Mesenchymal stem cell (in vitro differentiated cells and primary cell): ENCODE measurements around the gene GET4.
A peak's percentile ranks its signal among the peaks of the same experiment; 100 is the strongest.
"Not testable (repeated sequence)": the region's sequence is repeated elsewhere in the genome, so short reads cannot be mapped to it uniquely, and the experiment has no call there.

Source experiments
- DNase-seq: peaks from one replicate; pipeline ENCODE4 v3.0.0-alpha.2; 2013
- H2AFZ ChIP-seq: one replicate; pipeline ENCODE4 v1.6.1; 2013; ENCODE audit warnings: low read depth, mild to moderate bottlenecking, control low read depth, inconsistent platforms, low read length, moderate library complexity
- H2AK5ac ChIP-seq: 2 replicates; pipeline ENCODE4 v1.6.1; 2013; ENCODE audit warnings: low read length, moderate library complexity, mild to moderate bottlenecking, inconsistent platforms; ENCODE audit not compliant: severe bottlenecking
- H2BK120ac ChIP-seq: one replicate; pipeline ENCODE4 v1.6.1; 2013; ENCODE audit warnings: low read depth, mild to moderate bottlenecking, inconsistent platforms, low read length, moderate library complexity
- H2BK12ac ChIP-seq, 2 experiments: one replicate each; pipeline ENCODE4 v1.6.1; 2013; ENCODE audit warnings: inconsistent platforms in 2 of 2, low read length in 2 of 2, mild to moderate bottlenecking in 2 of 2, moderate library complexity in 2 of 2, control low read depth in 1 of 2
- H2BK15ac ChIP-seq: one replicate; pipeline ENCODE4 v1.6.1; 2013; ENCODE audit warnings: mild to moderate bottlenecking, low read depth, inconsistent platforms; ENCODE audit not compliant: poor library complexity, severe bottlenecking
- H2BK5ac ChIP-seq: 2 replicates; pipeline ENCODE4 v1.6.1; 2013; ENCODE audit warnings: low read depth, mild to moderate bottlenecking, low read length, control low read depth, inconsistent platforms; ENCODE audit not compliant: poor library complexity, severe bottlenecking
- H3K14ac ChIP-seq, 2 experiments: one replicate each; pipeline ENCODE4 v1.6.1; 2013; ENCODE audit warnings: inconsistent platforms in 2 of 2, low read length in 2 of 2, control low read depth in 1 of 2, mild to moderate bottlenecking in 1 of 2, moderate library complexity in 1 of 2
- H3K18ac ChIP-seq, 2 experiments: one replicate each; pipeline ENCODE4 v1.6.1; 2013; ENCODE audit warnings: inconsistent platforms in 2 of 2, low read length in 2 of 2, control low read depth in 1 of 2, low read depth in 1 of 2, mild to moderate bottlenecking in 1 of 2
- H3K23ac ChIP-seq, 2 experiments: one replicate each; pipeline ENCODE4 v1.6.1; 2013; ENCODE audit warnings: inconsistent platforms in 2 of 2, low read length in 2 of 2, mild to moderate bottlenecking in 2 of 2, moderate library complexity in 2 of 2, control low read depth in 1 of 2
- H3K27ac ChIP-seq: 2 replicates; pipeline ENCODE4 v1.5.1; 2013; ENCODE audit warnings: mild to moderate bottlenecking, moderate library complexity, low read length, control low read depth, inconsistent platforms; ENCODE audit not compliant: poor library complexity, severe bottlenecking
- H3K27me3 ChIP-seq, 2 experiments: 2 replicates each; pipeline versions ENCODE4 v1.6.1 to v1.7.0; 2013; ENCODE audit warnings: low read length in 2 of 2, mild to moderate bottlenecking in 2 of 2, moderate library complexity in 2 of 2, control low read depth in 1 of 2, inconsistent platforms in 1 of 2; ENCODE audit not compliant: control insufficient read depth in 1 of 2, insufficient read depth in 1 of 2
- H3K36me3 ChIP-seq, 2 experiments: 2 replicates each; pipeline versions ENCODE4 v1.6.1 to v1.7.0; 2013; ENCODE audit warnings: low read length in 2 of 2, control low read depth in 1 of 2, inconsistent platforms in 1 of 2, low read depth in 1 of 2, mild to moderate bottlenecking in 1 of 2; ENCODE audit not compliant: insufficient read depth in 2 of 2, control insufficient read depth in 1 of 2
- H3K4ac ChIP-seq, 2 experiments: one replicate each; pipeline ENCODE4 v1.6.1; 2013; ENCODE audit warnings: inconsistent platforms in 2 of 2, low read length in 2 of 2, mild to moderate bottlenecking in 2 of 2, moderate library complexity in 2 of 2, control low read depth in 1 of 2, low read depth in 1 of 2
- H3K4me1 ChIP-seq: 2 replicates; pipeline ENCODE4 v1.6.1; 2013; ENCODE audit warnings: low read depth, low read length, control low read depth; ENCODE audit not compliant: control insufficient read depth, insufficient read depth
- H3K4me2 ChIP-seq: 2 replicates; pipeline ENCODE4 v1.6.1; 2013; ENCODE audit warnings: low read length, mild to moderate bottlenecking, inconsistent platforms; ENCODE audit not compliant: poor library complexity, severe bottlenecking
- H3K4me3 ChIP-seq, 2 experiments: 2 replicates each; pipeline versions ENCODE4 v1.5.1 to v1.7.0; 2013; ENCODE audit warnings: low read length in 2 of 2, mild to moderate bottlenecking in 2 of 2, control low read depth in 1 of 2, low read depth in 1 of 2; ENCODE audit not compliant: insufficient read depth in 1 of 2
- H3K79me1 ChIP-seq: replicated peaks from 2 replicates; pipeline ENCODE4 v1.6.1; 2013; ENCODE audit warnings: mild to moderate bottlenecking, control low read depth, low read length, inconsistent platforms; ENCODE audit not compliant: poor library complexity, severe bottlenecking
- H3K9ac ChIP-seq: 2 replicates; pipeline ENCODE4 v1.7.0; 2013; ENCODE audit warnings: mild to moderate bottlenecking, low read length, moderate library complexity
- H3K9me3 ChIP-seq: 2 replicates; pipeline ENCODE4 v1.7.0; 2013; ENCODE audit warnings: mild to moderate bottlenecking, low read length; ENCODE audit not compliant: control insufficient read depth
- H4K8ac ChIP-seq: one replicate; pipeline ENCODE4 v1.6.1; 2013; ENCODE audit warnings: inconsistent platforms, mild to moderate bottlenecking, low read length, moderate library complexity
- H4K91ac ChIP-seq: one replicate; pipeline ENCODE4 v1.6.1; 2013; ENCODE audit warnings: mild to moderate bottlenecking, low read length, inconsistent platforms
- WGBS: methylation state at CpG from one replicate; pipeline ENCODE4 v1.1.7; 2013; ENCODE audit warnings: mixed read lengths; 5-methylcytosine and 5-hydroxymethylcytosine counted together

GET4 gene

GRCh38 chr7:924042-924441, 47.7 kb downstream of the GET4 start:
- H3K36me3 ChIP-seq, H2AFZ ChIP-seq, H2BK120ac ChIP-seq, H2AK5ac ChIP-seq, H3K14ac ChIP-seq, H3K9ac ChIP-seq, H3K27ac ChIP-seq, H3K4me2 ChIP-seq, H3K79me1 ChIP-seq, H3K4ac ChIP-seq, H2BK15ac ChIP-seq, H3K18ac ChIP-seq, H3K9me3 ChIP-seq, H3K4me3 ChIP-seq, H2BK5ac ChIP-seq, H4K8ac ChIP-seq, H2BK12ac ChIP-seq, H3K23ac ChIP-seq, H4K91ac ChIP-seq, DNase-seq: not testable (repeated sequence)
- Histone ChIP-seq H3K27me3 (peaks cover 0 to 27% of the 10 kb centered on the region in 2 experiments), H3K4me1 (peaks cover 31% of the 10 kb centered on the region)
- WGBS: 87% methylated on average over 3 of the region's 25 CpGs

DNA sequence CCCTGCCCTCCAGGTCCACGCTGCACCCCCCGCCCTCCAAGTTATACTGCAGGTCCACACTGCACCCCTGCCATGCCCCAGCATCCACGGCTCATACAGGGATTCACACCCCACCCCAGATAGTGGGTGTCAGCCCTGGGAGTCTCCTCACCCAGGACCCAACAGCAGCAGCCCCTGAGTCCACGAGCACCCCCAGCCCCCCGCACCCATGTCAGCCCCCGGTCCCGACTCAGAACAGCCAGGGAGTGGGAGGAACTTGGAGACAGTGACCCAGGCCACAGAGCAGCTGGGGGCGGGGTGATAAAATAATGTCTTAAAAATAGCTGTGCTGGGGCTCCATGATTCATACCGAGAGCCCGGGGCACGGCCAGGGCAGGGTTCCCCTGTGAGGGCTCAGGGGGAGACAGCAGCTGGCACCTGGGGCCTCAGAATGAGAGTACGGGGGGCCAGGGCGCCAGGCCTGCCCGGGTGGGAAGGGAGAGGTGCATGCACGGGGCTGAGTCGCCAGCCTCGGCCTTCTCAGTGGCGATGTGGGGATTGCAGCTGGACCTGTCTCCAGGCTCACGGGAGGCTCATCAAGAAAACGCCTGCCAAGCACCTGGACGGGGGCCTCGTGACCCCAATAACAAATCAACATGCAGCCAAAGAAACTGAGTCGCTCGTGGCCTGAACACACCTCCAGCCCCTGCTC, 48.3 kb downstream of the GET4 start:
- H3K4ac ChIP-seq: no peak overlapping the region
- no peak overlapping the region for H3K9ac ChIP-seq
- H2BK120ac ChIP-seq: no peak overlapping the region
- H4K91ac ChIP-seq: no peak overlapping the region
- no peak overlapping the region for H3K14ac ChIP-seq
- no peaks in the 10 kb centered on the region for H3K9me3 ChIP-seq
- H2AFZ ChIP-seq: no peak overlapping the region
- peaks cover 0 to 26% of the 10 kb centered on the region in 2 experiments for H3K27me3 ChIP-seq
- no peak overlapping the region for H2BK5ac ChIP-seq
- H3K18ac ChIP-seq: no peak overlapping the region
- DNase-seq: no peak
- H4K8ac ChIP-seq: no peak overlapping the region
- no peak overlapping the region for H3K4me3 ChIP-seq
- H3K4me1 ChIP-seq: peaks cover 30% of the 10 kb centered on the region
- H2BK12ac ChIP-seq: no peak overlapping the region
- H3K4me2 ChIP-seq: peak overlapping the region; percentile 24
- H3K23ac ChIP-seq: no peak overlapping the region
- H2BK15ac ChIP-seq: peak overlapping the region; percentile 62
- H3K36me3 ChIP-seq: no peaks in the 10 kb centered on the region
- 82% methylated on average over 21 of the region's 24 CpGs for WGBS
- no peak overlapping the region for H2AK5ac ChIP-seq
- H3K79me1 ChIP-seq: no peaks in the 10 kb centered on the region
- no peak overlapping the region for H3K27ac ChIP-seq

GRCh38 chr7:925601-926000, 49.2 kb downstream of the GET4 start:
- Histone ChIP-seq H2BK12ac (peak overlapping the region in 1 of 2 experiments; percentile 6), H2BK120ac (peak overlapping the region; percentile 21), H4K91ac (no peak overlapping the region), H3K14ac (no peak overlapping the region), H2AFZ (no peak overlapping the region), H3K27me3 (peaks cover 0 to 23% of the 10 kb centered on the region in 2 experiments), H2BK5ac (no peak overlapping the region), H3K27ac (no peak overlapping the region), H3K23ac (no peak overlapping the region), H3K9me3 (no peaks in the 10 kb centered on the region), H2BK15ac (no peak overlapping the region), H3K4me3 (no peak overlapping the region), H3K79me1 (no peaks in the 10 kb centered on the region), H3K18ac (no peak overlapping the region), H2AK5ac (no peak overlapping the region), H3K4me1 (peaks cover 29% of the 10 kb centered on the region), H3K4me2 (no peak overlapping the region), H4K8ac (no peak overlapping the region), H3K9ac (no peak overlapping the region), H3K4ac (no peak overlapping the region), H3K36me3 (no peaks in the 10 kb centered on the region)
- 91% methylated on average over 14 of the region's 18 CpGs for WGBS
- no peak for DNase-seq

- H2BK120ac ChIP-seq: no peak overlapping the region
- H2BK12ac ChIP-seq: no peak overlapping the region
- H3K9me3 ChIP-seq: no peaks in the 10 kb centered on the region
Measured at GRCh38 chr7:926061-927030, 50.0 kb downstream of the GET4 start.

More at GRCh38 chr7:926061-927030, 50.0 kb downstream of the GET4 start:
- Histone ChIP-seq H3K27ac (no peak overlapping the region), H4K91ac (peak overlapping the region; percentile 21), H3K4me2 (no peak overlapping the region), H3K27me3 (peaks cover 5 to 24% of the 10 kb centered on the region in 2 experiments), H4K8ac (no peak overlapping the region), H3K4me3 (no peak overlapping the region), H3K4me1 (peaks cover 26% of the 10 kb centered on the region), H3K4ac (no peak overlapping the region), H3K18ac (no peak overlapping the region), H2AK5ac (no peak overlapping the region), H3K36me3 (no peaks in the 10 kb centered on the region), H2AFZ (no peak overlapping the region), H3K79me1 (no peaks in the 10 kb centered on the region), H3K14ac (no peak overlapping the region), H3K23ac (no peak overlapping the region), H2BK5ac (no peak overlapping the region), H2BK15ac (no peak overlapping the region), H3K9ac (no peak overlapping the region)
- no peak for DNase-seq
- WGBS: 91% methylated on average over 45 of the region's 47 CpGs
